HUES6 (cell line): ENCODE data around the gene ZNF354B.
A peak's percentile ranks its signal among the peaks of the same experiment; 100 is the strongest.
"Not testable (repeated sequence)": the region's sequence is repeated elsewhere in the genome, so short reads cannot be mapped to it uniquely, and the experiment has no call there.

Experiments
- H3K27ac ChIP-seq: 2 replicates; pipeline ENCODE4 v1.7.0; 2013; ENCODE audit warnings: low read depth, mild to moderate bottlenecking, low read length, inconsistent platforms
- H3K27me3 ChIP-seq: 2 replicates; pipeline ENCODE4 v1.6.1; 2013; ENCODE audit warnings: low read length; ENCODE audit not compliant: control insufficient read depth, insufficient read depth
- H3K36me3 ChIP-seq: 2 replicates; pipeline ENCODE4 v1.6.1; 2013; ENCODE audit warnings: low read length; ENCODE audit not compliant: control insufficient read depth, insufficient read depth
- H3K4me1 ChIP-seq: 2 replicates; pipeline ENCODE4 v1.6.1; 2013; ENCODE audit warnings: low read length; ENCODE audit not compliant: control insufficient read depth, insufficient read depth
- H3K4me3 ChIP-seq: 2 replicates; pipeline ENCODE4 v1.5.1; 2013; ENCODE audit warnings: low read depth, low read length
- H3K9ac ChIP-seq: one replicate; pipeline ENCODE4 v1.6.1; 2013; ENCODE audit warnings: mild to moderate bottlenecking, low read length
- H3K9me3 ChIP-seq: 2 replicates; pipeline ENCODE4 v1.6.1; 2013; ENCODE audit warnings: low read depth, low read length; ENCODE audit not compliant: control insufficient read depth, insufficient read depth

Gene ZNF354B

GRCh38 chr5:178872302-178872701 is 12.5 kb downstream of the ZNF354B start:
- peaks cover 55% of the 10 kb centered on the region for H3K9me3 ChIP-seq
- peaks cover 87% of the 10 kb centered on the region for H3K36me3 ChIP-seq
- H3K4me3 ChIP-seq: no peak overlapping the region
- no peaks in the 10 kb centered on the region for H3K4me1 ChIP-seq
- H3K27me3 ChIP-seq: no peaks in the 10 kb centered on the region
- no peak overlapping the region for H3K9ac ChIP-seq
- H3K27ac ChIP-seq: no peak overlapping the region

- H3K9ac ChIP-seq, H3K4me3 ChIP-seq, H3K4me1 ChIP-seq, H3K27me3 ChIP-seq, H3K27ac ChIP-seq: not testable (repeated sequence)
- Histone ChIP-seq H3K36me3 (peaks cover 81% of the 10 kb centered on the region), H3K9me3 (peaks cover 70% of the 10 kb centered on the region)
Observed at GRCh38 chr5:178883115-178883694, 23.5 kb downstream of the ZNF354B start.

- H3K9me3 ChIP-seq: peaks cover 72% of the 10 kb centered on the region
- no peak overlapping the region for H3K4me3 ChIP-seq
- peaks cover 85% of the 10 kb centered on the region for H3K36me3 ChIP-seq
Observed at GRCh38 chr5:178883815-178884430, 24.2 kb downstream of the ZNF354B start.

DNA sequence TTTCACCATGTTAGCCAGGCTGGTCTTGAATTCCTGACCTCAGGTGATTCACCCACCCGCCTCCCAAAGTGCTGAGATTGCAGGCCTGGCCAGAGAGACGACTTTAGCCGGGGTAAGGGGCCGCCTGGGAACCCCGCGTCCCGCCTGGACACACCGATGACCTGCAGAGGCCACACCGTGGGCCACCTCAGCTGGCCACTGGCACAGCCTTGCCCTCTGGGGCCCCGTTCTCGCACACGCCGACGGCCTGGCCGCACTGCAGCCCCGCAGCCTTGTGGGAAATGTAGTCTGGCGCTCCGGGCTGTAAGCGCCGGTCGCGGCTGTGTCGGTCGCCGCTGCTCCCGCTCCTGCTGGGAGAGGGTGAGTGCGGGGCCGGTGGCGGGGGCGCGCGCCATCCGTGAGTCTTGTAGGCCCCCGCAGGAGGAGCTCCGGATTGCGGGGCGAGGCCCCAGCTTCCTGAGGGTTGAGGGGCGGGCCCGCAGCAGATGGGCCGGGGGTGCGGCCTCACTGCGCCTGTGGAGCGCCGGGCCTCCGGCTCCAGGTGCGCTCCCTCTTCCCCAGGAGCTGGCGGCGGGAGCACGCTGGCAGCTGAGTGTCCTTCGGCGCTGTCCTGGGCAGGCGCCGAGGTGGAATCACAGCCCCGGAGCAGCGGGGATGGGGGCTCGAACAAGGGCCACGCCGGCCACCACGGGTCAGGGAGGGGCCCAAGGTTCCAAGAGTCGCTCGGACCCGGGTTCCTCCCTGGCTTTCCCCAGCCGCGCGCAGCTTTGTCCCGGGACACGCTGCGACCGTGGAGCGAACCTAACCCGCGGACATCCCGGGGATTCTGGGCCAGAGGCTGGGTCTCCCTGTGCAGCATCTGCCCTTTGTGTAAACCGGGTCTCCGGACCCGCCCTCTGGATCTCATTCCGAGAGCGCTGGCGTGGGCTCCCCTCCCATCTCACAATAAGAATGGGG is 36.1 kb downstream of the ZNF354B start, which contains the start of gene ZFP2:
ZFP2 (plus strand) TSS at position 299 of the 957 bp plus-strand sequence. CDS start 35,401 bp downstream, outside the sequence.
- peak within 1 kb of the TSS; percentile 81; the same call in 1 of the 2 replicates for H3K27ac ChIP-seq
- peak within 1 kb of the TSS; percentile 54 for H3K9ac ChIP-seq
- H3K36me3 ChIP-seq: no peaks in the 10 kb centered on the region
- peak within 1 kb of the TSS; percentile 74 for H3K4me3 ChIP-seq
- H3K27me3 ChIP-seq: no peaks in the 10 kb centered on the region
- H3K9me3 ChIP-seq: peaks cover 22% of the 10 kb centered on the region
- no peaks in the 10 kb centered on the region for H3K4me1 ChIP-seq

More at GRCh38 chr5:178883815-178884430, 24.2 kb downstream of the ZNF354B start:
- Histone ChIP-seq H3K4me1 (no peaks in the 10 kb centered on the region), H3K27ac (no peak overlapping the region), H3K27me3 (no peaks in the 10 kb centered on the region), H3K9ac (no peak overlapping the region)

DNA sequence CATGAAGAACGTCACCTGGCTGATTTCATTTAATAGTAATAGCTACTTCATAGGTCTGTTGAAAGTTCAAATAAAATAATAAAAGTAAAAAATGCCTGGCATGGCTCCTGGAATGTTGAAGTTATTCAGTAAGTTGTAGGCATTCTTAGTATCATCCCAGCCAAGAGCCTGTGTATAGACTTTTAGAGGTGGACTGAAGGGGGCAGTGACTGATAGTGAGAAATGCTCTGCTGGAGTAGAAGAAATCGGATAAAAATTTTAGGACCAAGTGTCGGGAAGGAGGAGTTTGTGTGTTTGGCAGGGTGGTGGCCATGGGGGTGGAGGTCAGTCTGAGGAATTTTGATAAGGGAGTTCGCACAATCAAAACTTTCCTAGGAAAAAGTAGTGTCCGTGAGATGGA is 39.5 kb downstream of the ZNF354B start:
- H3K36me3 ChIP-seq: no peaks in the 10 kb centered on the region
- H3K4me3 ChIP-seq: no peak overlapping the region
- no peak overlapping the region for H3K27ac ChIP-seq
- H3K9ac ChIP-seq: no peak overlapping the region
- H3K27me3 ChIP-seq: no peaks in the 10 kb centered on the region
- H3K4me1 ChIP-seq: no peaks in the 10 kb centered on the region
- H3K9me3 ChIP-seq: peaks cover 35% of the 10 kb centered on the region

DNA sequence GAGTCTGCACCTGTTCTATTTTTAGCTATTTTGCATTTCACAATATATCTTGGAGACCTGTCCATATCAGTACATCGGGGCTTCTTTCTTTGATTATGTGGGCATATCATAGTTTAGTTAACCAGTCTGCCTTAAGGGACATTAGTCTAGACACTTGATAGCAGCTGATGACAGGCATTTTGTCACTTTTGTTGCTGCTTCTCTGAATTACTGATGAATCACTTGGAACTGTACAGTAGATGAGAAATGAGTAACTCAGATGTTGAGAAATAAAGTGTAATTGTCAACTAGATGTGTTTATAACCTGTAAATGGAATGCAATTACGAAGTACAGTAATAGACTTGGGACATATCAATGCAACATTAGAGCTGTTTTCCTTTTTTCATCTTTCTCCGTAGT is 43.1 kb downstream of the ZNF354B start:
- H3K27ac ChIP-seq: no peak overlapping the region
- H3K9me3 ChIP-seq: peaks cover 52% of the 10 kb centered on the region
- H3K9ac ChIP-seq: no peak overlapping the region
- no peaks in the 10 kb centered on the region for H3K36me3 ChIP-seq
- H3K27me3 ChIP-seq: no peaks in the 10 kb centered on the region
- no peaks in the 10 kb centered on the region for H3K4me1 ChIP-seq
- no peak overlapping the region for H3K4me3 ChIP-seq

DNA sequence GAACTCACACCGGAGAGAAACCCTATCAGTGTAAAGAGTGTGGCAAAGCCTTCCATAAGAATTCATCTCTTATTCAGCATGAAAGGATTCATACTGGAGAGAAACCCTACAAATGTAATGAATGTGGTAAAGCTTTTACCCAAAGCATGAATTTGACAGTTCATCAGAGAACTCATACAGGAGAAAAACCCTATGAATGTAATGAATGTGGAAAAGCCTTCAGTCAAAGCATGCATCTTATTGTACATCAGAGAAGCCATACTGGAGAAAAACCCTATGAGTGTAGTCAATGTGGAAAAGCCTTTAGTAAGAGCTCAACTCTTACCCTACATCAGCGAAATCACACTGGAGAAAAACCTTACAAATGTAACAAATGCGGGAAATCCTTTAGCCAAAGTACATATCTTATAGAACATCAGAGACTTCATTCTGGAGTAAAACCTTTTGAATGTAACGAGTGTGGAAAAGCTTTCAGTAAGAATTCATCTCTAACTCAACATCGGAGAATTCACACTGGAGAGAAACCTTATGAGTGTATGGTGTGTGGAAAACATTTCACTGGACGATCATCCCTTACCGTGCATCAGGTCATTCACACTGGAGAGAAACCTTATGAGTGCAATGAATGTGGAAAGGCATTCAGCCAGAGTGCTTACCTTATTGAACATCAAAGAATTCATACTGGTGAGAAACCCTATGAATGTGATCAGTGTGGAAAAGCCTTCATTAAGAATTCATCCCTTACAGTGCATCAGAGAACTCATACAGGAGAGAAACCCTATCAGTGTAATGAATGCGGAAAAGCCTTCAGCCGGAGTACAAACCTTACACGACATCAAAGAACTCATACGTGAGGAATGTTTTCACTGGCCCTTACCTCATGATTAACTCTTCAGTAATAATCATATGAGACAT is 72.3 kb downstream of the ZNF354B start:
- peaks cover 95% of the 10 kb centered on the region for H3K9me3 ChIP-seq
- no peaks in the 10 kb centered on the region for H3K36me3 ChIP-seq
- no peak overlapping the region for H3K4me3 ChIP-seq

More for the DNA sequence above, 72.3 kb downstream of the ZNF354B start:
- no peak overlapping the region for H3K27ac ChIP-seq
- H3K27me3 ChIP-seq: no peaks in the 10 kb centered on the region
- H3K9ac ChIP-seq: no peak overlapping the region
- H3K4me1 ChIP-seq: no peaks in the 10 kb centered on the region
